Vagina (tissue), 2 donors: ENCODE measurements around the gene CHRNG.

Experiments used
- POLR2A ChIP-seq, 2 donors: fragments of 450-650 bp; IDR thresholded peaks; one replicate each; pipeline ENCODE4 v1.6.1; 2017; ENCODE audit warnings: antibody characterized with exemption in 2 of 2, mild to moderate bottlenecking in 2 of 2, moderate library complexity in 2 of 2
- TF ChIP-seq, protein P1 (sequence below), 3 experiments: fragments of 450-650 bp in 2 of 3; fragments of 200-600 bp in 1 of 3; sonication (generic) in 1 of 3; IDR thresholded peaks; one replicate each; pipeline ENCODE4 v1.5.1; 2017 to 2019; ENCODE audit warnings: antibody characterized with exemption in 3 of 3, mild to moderate bottlenecking in 2 of 3, moderate library complexity in 2 of 3

DNA sequence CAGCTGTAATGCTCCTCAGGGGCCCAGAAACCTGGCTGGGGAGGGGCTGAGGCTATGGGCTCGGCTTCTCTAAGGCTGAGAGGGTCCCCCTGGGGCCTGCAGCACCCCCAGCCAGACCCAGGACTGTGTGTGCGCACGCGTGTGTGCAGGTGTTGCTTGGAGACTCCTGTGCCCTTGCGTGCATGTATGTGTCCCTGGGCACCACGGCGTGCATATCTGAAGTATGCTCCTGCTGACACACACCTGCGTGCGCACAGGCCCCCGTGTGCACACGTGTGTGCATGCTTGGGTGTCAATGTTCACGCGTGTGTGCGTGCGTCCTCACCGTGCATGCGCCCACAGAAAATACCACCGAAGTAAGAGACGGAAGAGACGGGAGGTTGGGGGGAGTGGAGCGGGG is 37.0 kb upstream of the CHRNG start:
- TF ChIP-seq, protein P1, sequence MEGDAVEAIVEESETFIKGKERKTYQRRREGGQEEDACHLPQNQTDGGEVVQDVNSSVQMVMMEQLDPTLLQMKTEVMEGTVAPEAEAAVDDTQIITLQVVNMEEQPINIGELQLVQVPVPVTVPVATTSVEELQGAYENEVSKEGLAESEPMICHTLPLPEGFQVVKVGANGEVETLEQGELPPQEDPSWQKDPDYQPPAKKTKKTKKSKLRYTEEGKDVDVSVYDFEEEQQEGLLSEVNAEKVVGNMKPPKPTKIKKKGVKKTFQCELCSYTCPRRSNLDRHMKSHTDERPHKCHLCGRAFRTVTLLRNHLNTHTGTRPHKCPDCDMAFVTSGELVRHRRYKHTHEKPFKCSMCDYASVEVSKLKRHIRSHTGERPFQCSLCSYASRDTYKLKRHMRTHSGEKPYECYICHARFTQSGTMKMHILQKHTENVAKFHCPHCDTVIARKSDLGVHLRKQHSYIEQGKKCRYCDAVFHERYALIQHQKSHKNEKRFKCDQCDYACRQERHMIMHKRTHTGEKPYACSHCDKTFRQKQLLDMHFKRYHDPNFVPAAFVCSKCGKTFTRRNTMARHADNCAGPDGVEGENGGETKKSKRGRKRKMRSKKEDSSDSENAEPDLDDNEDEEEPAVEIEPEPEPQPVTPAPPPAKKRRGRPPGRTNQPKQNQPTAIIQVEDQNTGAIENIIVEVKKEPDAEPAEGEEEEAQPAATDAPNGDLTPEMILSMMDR (IDR thresholded peaks at IDR 0.05) = no peak
- TF ChIP-seq POLR2A (IDR thresholded peaks at IDR 0.05) = no peak
